MM.1S (cell line): ENCODE data around the gene COMP.

ENCODE experiments used
- DNase-seq: peaks from one replicate; pipeline ENCODE4 v3.0.0-alpha.2; 2015
- H2AFZ ChIP-seq: fragments of 300-600 bp; sonication (generic); 2 replicates; pipeline ENCODE4 v1.6.0; 2016; ENCODE audit warnings: antibody characterized with exemption, low read length
- H3F3A ChIP-seq: fragments of 300-600 bp; sonication (generic); 2 replicates; pipeline ENCODE4 v1.6.1; 2016; ENCODE audit warnings: mild to moderate bottlenecking, antibody characterized with exemption, low read length, moderate library complexity, mixed read lengths; ENCODE audit not compliant: insufficient read depth
- H3K27ac ChIP-seq: fragments of 300-600 bp; sonication (generic); 2 replicates; pipeline ENCODE4 v1.5.1; 2016; ENCODE audit warnings: mild to moderate bottlenecking, low read length
- H3K27me3 ChIP-seq: fragments of 300-600 bp; sonication (generic); replicated peaks from 2 replicates; pipeline ENCODE4 v1.6.0; 2016; ENCODE audit warnings: low read length; ENCODE audit not compliant: insufficient read depth
- H3K36me3 ChIP-seq: fragments of 300-600 bp; sonication (generic); replicated peaks from 2 replicates; pipeline ENCODE4 v1.6.1; 2016; ENCODE audit warnings: mild to moderate bottlenecking, low read length, mixed read lengths; ENCODE audit not compliant: insufficient read depth
- H3K4me1 ChIP-seq: fragments of 300-600 bp; sonication (generic); 2 replicates; pipeline ENCODE4 v1.6.1; 2016; ENCODE audit warnings: low read length, mixed read lengths
- H3K4me2 ChIP-seq: fragments of 300-600 bp; sonication (generic); 2 replicates; pipeline ENCODE4 v1.6.0; 2016; ENCODE audit warnings: low read depth, low read length
- H3K4me3 ChIP-seq: fragments of 300-600 bp; sonication (generic); 2 replicates; pipeline ENCODE4 v1.5.1; 2016; ENCODE audit warnings: low read length, mixed read lengths
- H3K79me2 ChIP-seq: fragments of 300-600 bp; sonication (generic); 2 replicates; pipeline ENCODE4 v1.6.1; 2016; ENCODE audit warnings: mixed run types, low read length, mixed read lengths
- H3K9ac ChIP-seq: fragments of 300-600 bp; sonication (generic); 2 replicates; pipeline ENCODE4 v1.6.1; 2016; ENCODE audit warnings: low read length, mixed read lengths
- H3K9me2 ChIP-seq: fragments of 300-600 bp; sonication (generic); replicated peaks from 2 replicates; pipeline ENCODE4 v1.6.1; 2016; ENCODE audit warnings: mild to moderate bottlenecking, low read length, mixed read lengths; ENCODE audit not compliant: insufficient read depth
- H3K9me3 ChIP-seq: fragments of 300-600 bp; sonication (generic); replicated peaks from 2 replicates; pipeline ENCODE4 v1.6.1; 2016; ENCODE audit warnings: mild to moderate bottlenecking, low read length, mixed read lengths; ENCODE audit not compliant: insufficient read depth
- H4K20me1 ChIP-seq: fragments of 300-600 bp; sonication (generic); 2 replicates; pipeline ENCODE4 v1.6.1; 2016; ENCODE audit warnings: mild to moderate bottlenecking, low read length, moderate library complexity, mixed read lengths; ENCODE audit not compliant: insufficient read depth
- EZH2 ChIP-seq: fragments of 300-600 bp; sonication (generic); optimal IDR thresholded peaks from 2 replicates; pipeline ENCODE3; 2017; ENCODE audit warnings: low read depth, mild to moderate bottlenecking, antibody characterized with exemption, low read length, mixed read lengths
- EZH2phosphoT487 ChIP-seq: fragments of 300-600 bp; sonication (generic); IDR thresholded peaks from 2 replicates; pipeline ENCODE4 v1.6.1; 2018; ENCODE audit warnings: antibody characterized with exemption, low read length
- TF ChIP-seq, protein P1 (sequence below): fragments of 300-600 bp; sonication (generic); IDR thresholded peaks from 2 replicates; pipeline ENCODE4 v1.5.1; 2016; ENCODE audit warnings: antibody characterized with exemption, low read length, mixed read lengths

COMP gene

DNA sequence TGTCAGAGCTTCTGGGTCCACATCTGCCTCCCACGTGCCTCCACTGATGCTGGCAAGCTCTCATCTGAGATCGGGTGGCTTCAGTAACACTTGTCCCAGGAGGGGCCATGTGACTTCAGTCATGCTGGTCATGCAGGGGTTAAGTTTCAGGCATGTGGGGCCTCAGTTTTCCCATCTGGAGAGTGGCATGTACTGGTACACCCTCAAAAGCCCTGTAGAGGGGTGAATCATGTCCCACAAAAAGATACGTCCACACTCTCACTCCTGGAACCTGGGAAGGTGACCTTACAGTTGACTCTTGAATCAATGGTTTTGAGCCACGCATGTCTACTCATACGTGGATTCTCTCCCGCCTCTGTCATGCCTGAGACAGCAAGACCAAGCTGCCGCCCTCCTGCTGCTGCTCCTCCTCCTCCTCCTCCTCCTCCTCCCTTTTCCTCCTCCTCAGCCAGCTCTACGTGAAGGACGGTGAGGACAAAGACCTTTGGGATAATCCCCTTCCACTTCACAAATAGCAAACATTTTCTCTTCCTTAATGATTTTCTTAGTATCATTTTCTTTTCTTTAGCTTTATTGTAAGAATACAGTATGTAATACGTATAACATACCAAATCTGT lies 53.7 kb downstream of the COMP start:
- Histone ChIP-seq H3K27ac (no peak overlapping the region), H3K4me1 (no peaks in the 10 kb centered on the region), H3K27me3 (no peaks in the 10 kb centered on the region), H3K4me3 (no peak overlapping the region), H2AFZ (no peak overlapping the region), H3K9me3 (no peaks in the 10 kb centered on the region), H3K9ac (no peak overlapping the region), H3K9me2 (no peaks in the 10 kb centered on the region), H3F3A (no peaks in the 10 kb centered on the region), H4K20me1 (no peaks in the 10 kb centered on the region), H3K4me2 (no peak overlapping the region), H3K79me2 (no peaks in the 10 kb centered on the region), H3K36me3 (no peaks in the 10 kb centered on the region)
- TF ChIP-seq EZH2 (no peak), EZH2phosphoT487 (no peak)
- TF ChIP-seq, protein P1, sequence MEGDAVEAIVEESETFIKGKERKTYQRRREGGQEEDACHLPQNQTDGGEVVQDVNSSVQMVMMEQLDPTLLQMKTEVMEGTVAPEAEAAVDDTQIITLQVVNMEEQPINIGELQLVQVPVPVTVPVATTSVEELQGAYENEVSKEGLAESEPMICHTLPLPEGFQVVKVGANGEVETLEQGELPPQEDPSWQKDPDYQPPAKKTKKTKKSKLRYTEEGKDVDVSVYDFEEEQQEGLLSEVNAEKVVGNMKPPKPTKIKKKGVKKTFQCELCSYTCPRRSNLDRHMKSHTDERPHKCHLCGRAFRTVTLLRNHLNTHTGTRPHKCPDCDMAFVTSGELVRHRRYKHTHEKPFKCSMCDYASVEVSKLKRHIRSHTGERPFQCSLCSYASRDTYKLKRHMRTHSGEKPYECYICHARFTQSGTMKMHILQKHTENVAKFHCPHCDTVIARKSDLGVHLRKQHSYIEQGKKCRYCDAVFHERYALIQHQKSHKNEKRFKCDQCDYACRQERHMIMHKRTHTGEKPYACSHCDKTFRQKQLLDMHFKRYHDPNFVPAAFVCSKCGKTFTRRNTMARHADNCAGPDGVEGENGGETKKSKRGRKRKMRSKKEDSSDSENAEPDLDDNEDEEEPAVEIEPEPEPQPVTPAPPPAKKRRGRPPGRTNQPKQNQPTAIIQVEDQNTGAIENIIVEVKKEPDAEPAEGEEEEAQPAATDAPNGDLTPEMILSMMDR, result no peak
- DNase-seq, result no peak

DNA sequence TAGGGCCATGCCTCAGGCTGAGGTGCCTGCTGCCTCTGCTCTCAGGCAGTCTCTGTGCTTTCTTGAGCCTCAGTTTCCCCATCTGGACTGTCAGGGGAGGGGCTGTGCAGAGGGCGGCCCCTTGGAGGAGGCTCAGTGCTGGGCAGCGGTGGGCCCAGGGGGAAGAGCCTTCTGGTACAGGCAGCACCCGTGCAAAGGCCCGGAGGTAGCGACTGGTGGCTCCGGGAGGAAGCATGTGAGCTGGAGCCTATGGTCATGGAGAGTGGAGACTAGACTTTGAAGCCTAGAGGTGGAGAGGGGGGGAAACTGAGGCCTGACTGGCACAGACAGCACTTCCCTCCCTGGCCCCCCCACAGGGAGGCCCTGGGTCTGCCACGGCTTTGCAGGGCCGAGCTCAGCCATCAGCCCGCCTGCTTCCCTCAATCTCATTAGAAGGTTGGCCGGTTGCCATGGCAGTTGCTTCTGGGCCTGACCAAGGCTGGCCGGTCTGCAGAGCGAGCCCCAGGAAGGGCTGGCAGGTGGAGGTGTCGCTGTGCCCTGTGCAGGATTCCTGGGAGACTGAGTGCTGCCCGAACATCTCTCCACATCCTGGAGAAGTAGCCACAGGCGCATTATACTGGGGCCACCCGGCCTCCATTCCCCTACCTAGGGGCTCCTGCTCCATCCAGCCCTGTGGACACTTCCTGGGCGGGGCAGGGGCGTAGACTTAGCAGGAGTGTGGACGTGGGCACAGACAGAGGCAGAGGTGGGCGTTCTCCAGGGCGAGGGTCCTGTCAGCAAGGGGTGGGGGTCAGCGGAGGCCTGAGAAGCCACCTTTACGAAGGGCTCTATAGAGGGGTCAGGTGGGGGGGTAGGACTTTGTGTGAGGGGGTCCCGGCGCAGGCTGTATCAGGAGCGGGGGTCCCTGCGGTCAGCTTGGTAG lies 54.4 kb downstream of the COMP start:
- no peaks in the 10 kb centered on the region for H3K27me3 ChIP-seq
- H3K9me2 ChIP-seq, result no peaks in the 10 kb centered on the region
- no peaks in the 10 kb centered on the region for H4K20me1 ChIP-seq
- no peaks in the 10 kb centered on the region for H3K9me3 ChIP-seq
- H3K9ac ChIP-seq, result no peak overlapping the region
- no peak overlapping the region for H3K4me3 ChIP-seq
- DNase-seq, result no peak
- no peak overlapping the region for H3K27ac ChIP-seq
- H3K79me2 ChIP-seq, result no peaks in the 10 kb centered on the region
- H2AFZ ChIP-seq, result no peak overlapping the region
- no peaks in the 10 kb centered on the region for H3K4me1 ChIP-seq
- H3K4me2 ChIP-seq, result no peak overlapping the region
- H3F3A ChIP-seq, result no peaks in the 10 kb centered on the region
- no peaks in the 10 kb centered on the region for H3K36me3 ChIP-seq
- TF ChIP-seq EZH2phosphoT487, result no peak
- TF ChIP-seq, protein P1, result no peak
- TF ChIP-seq EZH2, result no peak

DNA sequence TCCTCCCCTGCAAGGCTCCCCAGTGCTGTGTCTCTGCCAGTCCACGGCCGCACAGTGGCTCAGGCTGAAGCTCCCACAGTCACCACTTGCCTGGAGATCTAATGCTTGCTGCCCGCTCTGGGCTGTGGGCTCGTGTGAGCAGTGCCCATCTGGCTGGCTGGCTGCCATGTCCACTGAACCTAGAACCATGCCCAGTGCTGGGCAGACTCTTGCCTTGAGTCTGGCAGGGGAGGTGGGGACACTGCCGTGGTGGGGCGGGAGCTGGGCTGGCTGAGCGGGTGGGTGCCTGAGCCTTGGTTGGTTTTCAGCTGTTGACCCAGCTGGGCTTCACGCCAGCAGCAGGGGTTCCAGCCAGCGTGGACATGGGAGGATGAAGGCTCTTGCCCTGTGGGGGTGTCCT lies 55.4 kb downstream of the COMP start:
- DNase-seq, result no peak
- H3K9me2 ChIP-seq, result no peaks in the 10 kb centered on the region
- no peaks in the 10 kb centered on the region for H3F3A ChIP-seq
- H3K4me2 ChIP-seq, result no peak overlapping the region
- no peaks in the 10 kb centered on the region for H3K79me2 ChIP-seq
- H3K27me3 ChIP-seq, result no peaks in the 10 kb centered on the region
- TF ChIP-seq, protein P1, result no peak
- TF ChIP-seq EZH2phosphoT487, result no peak
- TF ChIP-seq EZH2, result no peak
- no peak overlapping the region for H3K27ac ChIP-seq
- no peaks in the 10 kb centered on the region for H3K36me3 ChIP-seq
- H3K4me3 ChIP-seq, result no peak overlapping the region
- no peak overlapping the region for H2AFZ ChIP-seq
- H3K4me1 ChIP-seq, result no peaks in the 10 kb centered on the region
- H3K9me3 ChIP-seq, result no peaks in the 10 kb centered on the region
- H4K20me1 ChIP-seq, result no peaks in the 10 kb centered on the region
- no peak overlapping the region for H3K9ac ChIP-seq
